KMS-11 (cell line): ENCODE measurements around the gene PRDM8.

ENCODE experiments used
- H2AFZ ChIP-seq: fragments of 200-600 bp; sonication (generic); 2 replicates; pipeline ENCODE4 v1.6.1; 2016; ENCODE audit warnings: antibody characterized with exemption, mixed run types, low read depth
- H3K27ac ChIP-seq: fragments of 200-600 bp; sonication (generic); 2 replicates; pipeline ENCODE4 v1.6.1; 2016; ENCODE audit warnings: mild to moderate bottlenecking, mixed run types
- H3K27me3 ChIP-seq: fragments of 200-600 bp; sonication (generic); 2 replicates; pipeline ENCODE4 v1.6.1; 2017; ENCODE audit warnings: mild to moderate bottlenecking, low read depth, mixed run types, moderate library complexity; ENCODE audit not compliant: insufficient read depth
- H3K36me3 ChIP-seq: fragments of 200-600 bp; sonication (generic); 2 replicates; pipeline ENCODE4 v1.6.1; 2017; ENCODE audit warnings: mild to moderate bottlenecking, mixed run types; ENCODE audit not compliant: insufficient read depth
- H3K4me1 ChIP-seq: fragments of 200-600 bp; sonication (generic); 2 replicates; pipeline ENCODE4 v1.6.1; 2016; ENCODE audit warnings: mild to moderate bottlenecking, low read depth, mixed run types; ENCODE audit not compliant: poor library complexity, severe bottlenecking
- H3K4me2 ChIP-seq: fragments of 200-600 bp; sonication (generic); 2 replicates; pipeline ENCODE4 v1.7.0; 2016; ENCODE audit warnings: mild to moderate bottlenecking, mixed run types
- H3K4me3 ChIP-seq: fragments of 200-600 bp; sonication (generic); IDR thresholded peaks from 2 replicates; pipeline ENCODE4 v1.6.1; 2017; ENCODE audit warnings: low read depth, low read length, mixed read lengths; ENCODE audit not compliant: insufficient read depth
- H3K79me2 ChIP-seq: fragments of 200-600 bp; sonication (generic); 2 replicates; pipeline ENCODE4 v1.6.1; 2016; ENCODE audit warnings: low read depth, mixed run types; ENCODE audit not compliant: insufficient read depth
- H3K9ac ChIP-seq: fragments of 200-600 bp; sonication (generic); 2 replicates; pipeline ENCODE4 v1.6.1; 2016; ENCODE audit warnings: mild to moderate bottlenecking, mixed run types
- H4K20me1 ChIP-seq: fragments of 200-600 bp; sonication (generic); 2 replicates; pipeline ENCODE4 v1.6.1; 2016; ENCODE audit warnings: mild to moderate bottlenecking, mixed run types; ENCODE audit not compliant: insufficient read depth
- TF ChIP-seq, protein P1 (sequence below): fragments of 200-600 bp; sonication (generic); conservative IDR thresholded peaks from 2 replicates; pipeline ENCODE4 v1.6.1; 2017; ENCODE audit warnings: low read depth, mild to moderate bottlenecking, antibody characterized with exemption, low read length, moderate library complexity, mixed read lengths

PRDM8 gene

DNA sequence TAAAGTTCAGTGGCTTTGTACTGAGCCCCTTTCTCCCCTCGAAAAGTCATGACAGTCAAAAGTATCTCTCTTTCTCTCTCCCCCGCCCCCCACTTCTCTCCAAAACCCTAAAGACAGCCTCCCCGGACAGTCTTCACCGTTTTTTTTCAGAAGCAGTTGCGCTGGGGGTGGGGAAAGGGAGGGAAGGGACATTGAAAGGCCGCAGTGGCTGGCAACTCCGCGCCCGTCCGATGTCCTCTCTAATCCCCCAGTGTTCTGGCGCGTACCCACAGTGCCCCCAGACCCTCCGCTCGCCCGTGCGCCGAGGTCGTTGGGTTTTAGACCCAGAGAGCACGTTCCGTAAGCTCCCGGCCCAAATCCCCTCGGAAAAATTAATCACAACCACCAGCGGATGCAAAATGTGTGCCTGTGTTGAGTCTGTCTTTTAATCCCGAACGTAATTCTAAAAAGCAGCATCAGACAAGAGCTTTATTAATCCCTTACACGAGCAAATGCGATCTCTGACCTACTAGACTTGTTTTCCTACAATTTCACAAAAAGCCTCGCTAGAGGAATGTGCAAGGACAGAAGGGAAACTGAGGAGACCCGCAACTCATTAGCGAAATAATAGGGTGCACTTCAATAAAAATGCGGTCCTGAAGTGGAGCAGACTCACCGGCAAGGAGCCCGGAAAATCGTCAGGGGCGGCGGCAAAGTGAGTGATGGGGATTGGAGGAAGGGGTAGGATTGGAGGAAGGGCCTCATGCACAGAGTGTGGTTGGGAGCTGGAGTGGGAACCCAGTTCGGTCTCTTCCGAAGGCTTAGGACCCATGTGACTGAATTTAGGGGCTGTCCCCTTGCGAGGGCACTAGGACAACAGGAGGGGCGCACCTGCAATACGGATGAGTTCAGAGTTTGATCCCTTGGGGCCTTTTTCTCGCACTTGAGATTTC lies 12.2 kb upstream of the PRDM8 start:
- Histone ChIP-seq H3K27ac (no peak overlapping the region), H3K9ac (peak overlapping the region; percentile 56; the same call in 1 of the 2 replicates), H4K20me1 (no peaks in the 10 kb centered on the region), H3K27me3 (no peaks in the 10 kb centered on the region), H3K79me2 (no peaks in the 10 kb centered on the region), H2AFZ (peak overlapping the region; percentile 94), H3K4me2 (peak overlapping the region; percentile 64), H3K4me3 (peak overlapping the region; percentile 82), H3K36me3 (no peaks in the 10 kb centered on the region), H3K4me1 (peaks cover 4% of the 10 kb centered on the region)
- TF ChIP-seq, protein P1, sequence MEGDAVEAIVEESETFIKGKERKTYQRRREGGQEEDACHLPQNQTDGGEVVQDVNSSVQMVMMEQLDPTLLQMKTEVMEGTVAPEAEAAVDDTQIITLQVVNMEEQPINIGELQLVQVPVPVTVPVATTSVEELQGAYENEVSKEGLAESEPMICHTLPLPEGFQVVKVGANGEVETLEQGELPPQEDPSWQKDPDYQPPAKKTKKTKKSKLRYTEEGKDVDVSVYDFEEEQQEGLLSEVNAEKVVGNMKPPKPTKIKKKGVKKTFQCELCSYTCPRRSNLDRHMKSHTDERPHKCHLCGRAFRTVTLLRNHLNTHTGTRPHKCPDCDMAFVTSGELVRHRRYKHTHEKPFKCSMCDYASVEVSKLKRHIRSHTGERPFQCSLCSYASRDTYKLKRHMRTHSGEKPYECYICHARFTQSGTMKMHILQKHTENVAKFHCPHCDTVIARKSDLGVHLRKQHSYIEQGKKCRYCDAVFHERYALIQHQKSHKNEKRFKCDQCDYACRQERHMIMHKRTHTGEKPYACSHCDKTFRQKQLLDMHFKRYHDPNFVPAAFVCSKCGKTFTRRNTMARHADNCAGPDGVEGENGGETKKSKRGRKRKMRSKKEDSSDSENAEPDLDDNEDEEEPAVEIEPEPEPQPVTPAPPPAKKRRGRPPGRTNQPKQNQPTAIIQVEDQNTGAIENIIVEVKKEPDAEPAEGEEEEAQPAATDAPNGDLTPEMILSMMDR: no peak

DNA sequence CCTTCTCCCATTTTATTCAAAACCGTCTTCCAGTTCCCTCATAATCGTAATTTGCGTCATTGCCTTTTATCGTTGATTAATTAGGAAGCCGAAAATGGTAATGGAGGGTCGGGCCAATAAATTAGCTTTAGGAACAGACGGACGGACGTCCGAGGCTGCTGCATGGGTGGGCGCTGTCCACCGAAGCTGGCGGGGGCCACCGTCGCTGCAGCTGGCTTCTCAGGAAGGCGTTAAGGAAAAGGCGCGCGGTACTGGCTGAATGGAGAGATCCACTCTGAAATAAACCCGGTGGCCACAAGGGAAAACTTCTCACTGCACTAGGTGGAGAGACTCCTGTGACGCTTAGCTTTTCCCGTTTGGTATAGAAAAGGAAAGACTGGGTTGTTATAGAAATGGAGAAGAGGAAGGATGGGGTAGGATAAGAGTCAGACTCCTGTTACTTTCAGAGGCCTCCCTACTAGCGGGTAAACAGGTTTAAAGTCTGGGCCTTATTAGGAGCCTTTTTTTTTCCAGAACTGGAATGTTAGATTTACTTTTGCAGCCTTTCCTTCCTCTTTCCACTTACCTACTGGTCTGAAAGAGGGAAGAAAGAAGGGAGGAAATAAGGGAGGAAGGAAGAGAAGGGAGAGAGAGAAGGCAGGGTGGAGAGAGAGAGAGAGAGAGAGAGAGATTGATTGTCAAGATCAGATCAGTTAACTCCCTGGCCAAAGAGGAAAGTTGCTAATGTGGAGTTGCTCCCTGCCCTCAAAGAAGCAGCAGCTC lies 11.3 kb upstream of the PRDM8 start:
- no peak overlapping the region for H3K27ac ChIP-seq

DNA sequence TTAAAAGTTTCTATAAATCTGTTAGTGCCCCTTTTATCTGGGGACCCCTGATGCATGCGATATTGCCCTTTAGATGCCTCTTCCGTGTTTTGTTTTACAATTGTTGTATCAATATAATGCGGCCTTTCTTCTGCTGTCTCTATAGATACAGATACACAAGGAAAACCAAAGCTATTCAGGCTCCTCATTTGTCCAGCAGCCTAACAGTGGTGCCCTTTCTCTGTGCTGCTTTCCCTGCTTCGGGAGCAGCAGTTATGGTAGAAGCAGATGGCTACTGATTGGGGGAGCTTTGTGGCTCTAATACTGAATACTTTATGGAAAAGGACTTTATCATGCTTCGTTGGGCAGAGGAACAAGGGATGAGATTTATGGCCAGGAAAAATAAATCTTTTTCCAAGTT lies 10.6 kb upstream of the PRDM8 start:
- peaks cover 4% of the 10 kb centered on the region for H3K4me1 ChIP-seq
- H2AFZ ChIP-seq: no peak overlapping the region
- H3K27ac ChIP-seq: no peak overlapping the region
- no peak overlapping the region for H3K9ac ChIP-seq
- H4K20me1 ChIP-seq: no peaks in the 10 kb centered on the region
- H3K36me3 ChIP-seq: no peaks in the 10 kb centered on the region
- no peaks in the 10 kb centered on the region for H3K79me2 ChIP-seq
- no peak overlapping the region for H3K4me2 ChIP-seq
- H3K4me3 ChIP-seq: no peak overlapping the region
- H3K27me3 ChIP-seq: no peaks in the 10 kb centered on the region
- TF ChIP-seq, protein P1: no peak

More for the DNA sequence above, 11.3 kb upstream of the PRDM8 start:
- no peaks in the 10 kb centered on the region for H4K20me1 ChIP-seq
- no peak overlapping the region for H2AFZ ChIP-seq
- no peaks in the 10 kb centered on the region for H3K36me3 ChIP-seq
- H3K9ac ChIP-seq: no peak overlapping the region
- H3K4me2 ChIP-seq: no peak overlapping the region
- no peak overlapping the region for H3K4me3 ChIP-seq
- TF ChIP-seq, protein P1: no peak
- H3K4me1 ChIP-seq: peaks cover 4% of the 10 kb centered on the region
- H3K79me2 ChIP-seq: no peaks in the 10 kb centered on the region
- no peaks in the 10 kb centered on the region for H3K27me3 ChIP-seq

DNA sequence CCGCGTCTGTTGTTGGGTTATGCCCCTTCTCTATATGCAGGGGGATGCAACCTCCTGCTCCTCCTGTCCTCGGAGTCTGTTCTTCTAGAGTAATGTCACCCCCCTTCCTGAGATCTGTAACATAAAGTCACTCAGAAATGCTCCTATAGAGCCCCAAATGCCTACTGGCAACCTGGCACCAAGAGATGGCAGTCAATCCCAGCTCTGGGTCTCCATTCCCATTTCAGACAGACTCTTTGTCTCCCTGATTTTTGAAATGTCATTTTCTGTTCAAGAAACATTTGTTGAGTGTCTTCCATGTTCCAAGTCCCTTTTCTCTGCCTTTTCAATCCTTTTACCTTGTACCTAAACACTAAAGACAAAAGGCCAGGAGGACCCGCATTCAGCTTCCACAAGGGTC lies 9.6 kb upstream of the PRDM8 start:
- no peak overlapping the region for H3K4me2 ChIP-seq
- H3K79me2 ChIP-seq: no peaks in the 10 kb centered on the region
- TF ChIP-seq, protein P1: no peak
- no peaks in the 10 kb centered on the region for H4K20me1 ChIP-seq
- H3K9ac ChIP-seq: no peak overlapping the region
- H2AFZ ChIP-seq: no peak overlapping the region
- no peaks in the 10 kb centered on the region for H3K36me3 ChIP-seq
- H3K27ac ChIP-seq: no peak overlapping the region
- no peaks in the 10 kb centered on the region for H3K27me3 ChIP-seq
- no peak overlapping the region for H3K4me3 ChIP-seq
- H3K4me1 ChIP-seq: peaks cover 4% of the 10 kb centered on the region
